GM06990 (cell line): ENCODE results near the gene SLC17A3.

Experiments
- DNase-seq: peaks from one replicate; pipeline ENCODE4 v3.0.0-alpha.2; 2011; ENCODE audit not compliant: insufficient read length; ENCODE audit errors: extremely low read depth
- H3K27me3 ChIP-seq: replicated peaks from 2 replicates; pipeline ENCODE4 v1.6.0; 2011; ENCODE audit warnings: low read length; ENCODE audit not compliant: control insufficient read depth, insufficient read depth
- H3K36me3 ChIP-seq: 2 replicates; pipeline ENCODE4 v1.5.1; 2011; ENCODE audit warnings: low read length; ENCODE audit not compliant: control insufficient read depth, insufficient read depth
- H3K4me3 ChIP-seq: replicated peaks from 2 replicates; pipeline ENCODE4 v1.5.1; 2011; ENCODE audit warnings: low read depth, mild to moderate bottlenecking, control low read depth, low read length
- TF ChIP-seq, protein P1 (sequence below): IDR thresholded peaks from 2 replicates; pipeline ENCODE4 v1.5.1; 2011; ENCODE audit warnings: low read length, control low read depth, mild to moderate bottlenecking, inconsistent platforms; ENCODE audit not compliant: insufficient read depth, poor library complexity, severe bottlenecking

SLC17A3 gene

GRCh38 chr6:25882051-25882496 is 8.0 kb upstream of the SLC17A3 start:
- DNase-seq: peak; percentile 28
- H3K36me3 ChIP-seq: no peaks in the 10 kb centered on the region
- no peaks in the 10 kb centered on the region; the same call in 1 of the 2 replicates for H3K27me3 ChIP-seq
- H3K4me3 ChIP-seq: no peak overlapping the region
- TF ChIP-seq, protein P1, sequence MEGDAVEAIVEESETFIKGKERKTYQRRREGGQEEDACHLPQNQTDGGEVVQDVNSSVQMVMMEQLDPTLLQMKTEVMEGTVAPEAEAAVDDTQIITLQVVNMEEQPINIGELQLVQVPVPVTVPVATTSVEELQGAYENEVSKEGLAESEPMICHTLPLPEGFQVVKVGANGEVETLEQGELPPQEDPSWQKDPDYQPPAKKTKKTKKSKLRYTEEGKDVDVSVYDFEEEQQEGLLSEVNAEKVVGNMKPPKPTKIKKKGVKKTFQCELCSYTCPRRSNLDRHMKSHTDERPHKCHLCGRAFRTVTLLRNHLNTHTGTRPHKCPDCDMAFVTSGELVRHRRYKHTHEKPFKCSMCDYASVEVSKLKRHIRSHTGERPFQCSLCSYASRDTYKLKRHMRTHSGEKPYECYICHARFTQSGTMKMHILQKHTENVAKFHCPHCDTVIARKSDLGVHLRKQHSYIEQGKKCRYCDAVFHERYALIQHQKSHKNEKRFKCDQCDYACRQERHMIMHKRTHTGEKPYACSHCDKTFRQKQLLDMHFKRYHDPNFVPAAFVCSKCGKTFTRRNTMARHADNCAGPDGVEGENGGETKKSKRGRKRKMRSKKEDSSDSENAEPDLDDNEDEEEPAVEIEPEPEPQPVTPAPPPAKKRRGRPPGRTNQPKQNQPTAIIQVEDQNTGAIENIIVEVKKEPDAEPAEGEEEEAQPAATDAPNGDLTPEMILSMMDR: no peak

DNA sequence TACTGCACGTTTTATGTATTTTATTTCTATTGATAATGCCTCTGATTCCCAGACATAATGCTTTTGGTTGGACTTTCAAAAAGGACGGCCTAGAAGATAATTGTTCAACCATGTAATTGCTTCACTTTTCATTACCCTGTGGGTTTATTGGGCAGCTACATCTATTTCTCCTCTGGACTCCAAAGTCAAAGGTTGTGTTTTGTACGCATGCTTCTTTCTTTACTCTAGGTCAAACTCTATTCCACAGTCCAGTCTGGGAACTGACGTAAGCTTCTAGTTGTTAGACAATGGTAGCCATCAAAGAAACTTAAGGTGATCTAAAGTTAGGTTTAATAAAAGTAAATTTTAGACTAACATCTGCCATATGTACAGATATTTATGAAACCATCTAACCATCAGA is 6.6 kb upstream of the SLC17A3 start:
- DNase-seq: no peak
- H3K27me3 ChIP-seq: no peaks in the 10 kb centered on the region; the same call in 1 of the 2 replicates
- no peak overlapping the region for H3K4me3 ChIP-seq
- TF ChIP-seq, protein P1: no peak
- no peaks in the 10 kb centered on the region for H3K36me3 ChIP-seq

- H3K27me3 ChIP-seq: no peaks in the 10 kb centered on the region; the same call in 1 of the 2 replicates
- TF ChIP-seq, protein P1: no peak
- no peaks in the 10 kb centered on the region for H3K36me3 ChIP-seq
- no peak for DNase-seq
- H3K4me3 ChIP-seq: no peak overlapping the region
These were observed 4.8 kb upstream of the SLC17A3 start for GRCh38 chr6:25878721-25879322.

DNA sequence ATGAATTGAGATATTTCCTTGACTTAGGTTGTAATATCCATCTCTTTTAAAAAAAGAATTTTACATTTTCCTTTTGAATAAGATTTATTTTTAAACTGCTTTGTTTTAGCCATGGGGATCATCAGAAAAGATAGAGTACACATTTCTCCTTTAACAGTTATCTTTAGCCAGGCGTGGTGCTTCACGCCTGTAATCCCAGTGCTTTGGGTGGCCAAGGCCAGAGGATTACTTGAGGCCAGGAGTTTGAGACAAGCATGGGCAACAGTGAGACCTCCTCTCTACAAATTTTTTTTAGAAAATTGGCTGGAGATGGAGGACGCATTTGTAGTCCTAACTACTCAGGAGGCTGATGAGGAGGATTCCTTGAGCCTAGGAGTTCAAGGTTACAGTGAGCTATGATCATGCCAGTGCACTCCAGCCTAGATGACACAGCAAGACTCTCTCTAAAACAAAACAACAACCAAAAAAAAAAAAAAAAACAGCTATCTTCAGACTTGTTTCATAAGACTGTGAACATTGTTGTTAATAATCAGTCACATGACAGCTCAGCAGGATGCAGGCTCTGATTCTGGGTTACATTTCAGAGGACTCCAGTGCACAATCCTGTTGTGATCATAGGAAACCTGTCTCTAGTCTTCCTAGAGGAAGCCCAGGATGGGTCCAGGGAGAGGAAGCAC is 2.0 kb upstream of the SLC17A3 start:
- H3K27me3 ChIP-seq: no peaks in the 10 kb centered on the region; the same call in 1 of the 2 replicates
- TF ChIP-seq, protein P1: no peak
- H3K36me3 ChIP-seq: no peaks in the 10 kb centered on the region
- no peak overlapping the region for H3K4me3 ChIP-seq
- no peak for DNase-seq

DNA sequence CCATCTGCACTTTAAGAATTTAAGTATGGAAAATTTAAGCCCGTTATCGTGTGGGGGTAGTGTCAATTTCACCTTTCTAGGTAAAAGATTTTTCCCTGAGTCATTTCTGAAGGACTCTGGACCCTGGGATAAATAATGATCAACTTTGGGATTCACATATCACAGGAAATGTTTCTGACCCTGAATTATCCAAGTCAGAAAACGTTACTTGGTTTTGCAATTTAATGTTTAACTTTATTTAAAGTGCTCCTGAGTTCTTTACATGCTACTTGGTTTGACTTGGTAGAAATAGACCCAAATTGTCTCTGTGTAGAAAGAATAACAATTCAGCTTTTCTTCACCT is 1.5 kb upstream of the SLC17A3 start:
- no peak for DNase-seq
- TF ChIP-seq, protein P1: no peak

More for the DNA sequence above, 1.5 kb upstream of the SLC17A3 start:
- Histone ChIP-seq H3K36me3 (no peaks in the 10 kb centered on the region), H3K27me3 (no peaks in the 10 kb centered on the region; the same call in 1 of the 2 replicates), H3K4me3 (no peak overlapping the region)
